Esophagus squamous epithelium (tissue), 4 donors: ENCODE measurements around the gene C21orf91.

Experiments
- POLR2A ChIP-seq, 4 donors: fragments of 450-650 bp; IDR thresholded peaks; one replicate each; pipeline ENCODE4 v1.6.1; 2017; ENCODE audit warnings: antibody characterized with exemption in 4 of 4, mild to moderate bottlenecking in 4 of 4, moderate library complexity in 3 of 4
- TF ChIP-seq, protein P1 (sequence below), 6 experiments: fragments of 450-650 bp in 4 of 6; fragments of 200-600 bp in 2 of 6; sonication (generic) in 2 of 6; IDR thresholded peaks; one replicate each; pipeline ENCODE4 v1.5.1; 2016 to 2019; ENCODE audit warnings: antibody characterized with exemption in 6 of 6, mild to moderate bottlenecking in 4 of 6, moderate library complexity in 4 of 6

DNA sequence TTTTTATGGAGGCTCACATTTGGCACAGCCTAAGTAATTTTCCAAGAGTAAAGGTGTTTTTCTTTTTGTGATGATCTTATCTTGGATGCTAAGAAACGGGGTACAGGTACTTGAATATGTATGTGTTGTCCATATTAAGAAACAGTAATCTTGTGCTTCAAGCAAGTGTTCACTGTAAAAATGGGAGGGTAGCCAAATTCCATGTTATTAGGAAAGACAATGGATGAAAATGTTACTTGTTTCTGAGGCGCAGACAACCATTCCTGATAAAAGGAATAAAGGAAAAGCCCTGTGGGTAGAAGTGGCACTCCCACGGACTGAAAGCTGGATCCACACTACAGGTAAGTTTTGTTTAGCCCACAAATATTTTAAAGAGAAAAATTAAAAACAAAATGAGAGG is 15.6 kb downstream of the C21orf91 start:
- no peak for TF ChIP-seq POLR2A (IDR thresholded peaks at IDR 0.05)
- TF ChIP-seq, protein P1, sequence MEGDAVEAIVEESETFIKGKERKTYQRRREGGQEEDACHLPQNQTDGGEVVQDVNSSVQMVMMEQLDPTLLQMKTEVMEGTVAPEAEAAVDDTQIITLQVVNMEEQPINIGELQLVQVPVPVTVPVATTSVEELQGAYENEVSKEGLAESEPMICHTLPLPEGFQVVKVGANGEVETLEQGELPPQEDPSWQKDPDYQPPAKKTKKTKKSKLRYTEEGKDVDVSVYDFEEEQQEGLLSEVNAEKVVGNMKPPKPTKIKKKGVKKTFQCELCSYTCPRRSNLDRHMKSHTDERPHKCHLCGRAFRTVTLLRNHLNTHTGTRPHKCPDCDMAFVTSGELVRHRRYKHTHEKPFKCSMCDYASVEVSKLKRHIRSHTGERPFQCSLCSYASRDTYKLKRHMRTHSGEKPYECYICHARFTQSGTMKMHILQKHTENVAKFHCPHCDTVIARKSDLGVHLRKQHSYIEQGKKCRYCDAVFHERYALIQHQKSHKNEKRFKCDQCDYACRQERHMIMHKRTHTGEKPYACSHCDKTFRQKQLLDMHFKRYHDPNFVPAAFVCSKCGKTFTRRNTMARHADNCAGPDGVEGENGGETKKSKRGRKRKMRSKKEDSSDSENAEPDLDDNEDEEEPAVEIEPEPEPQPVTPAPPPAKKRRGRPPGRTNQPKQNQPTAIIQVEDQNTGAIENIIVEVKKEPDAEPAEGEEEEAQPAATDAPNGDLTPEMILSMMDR (IDR thresholded peaks at IDR 0.05): no peak
